HEK293 (cell line): ENCODE results near the gene PRDM7.
A peak's percentile ranks its signal among the peaks of the same experiment; 100 is the strongest.

Experiments used
- GLIS1 ChIP-seq: fragments of 450-650 bp; formaldehyde crosslinking; IDR thresholded peaks from 2 replicates; pipeline ENCODE4 v1.5.1; 2016; ENCODE audit warnings: missing biosample characterization, missing genetic modification characterization
- HIC1 ChIP-seq: fragments of 450-650 bp; formaldehyde crosslinking; IDR thresholded peaks from 2 replicates; pipeline ENCODE4 v1.5.1; 2016; ENCODE audit warnings: missing biosample characterization, missing genetic modification characterization
- SALL2 ChIP-seq: fragments of 450-650 bp; formaldehyde crosslinking; IDR thresholded peaks from 2 replicates; pipeline ENCODE4 v1.5.0; 2017; ENCODE audit warnings: missing biosample characterization, mild to moderate bottlenecking, missing genetic modification characterization, borderline replicate concordance
- SP2 ChIP-seq: fragments of 450-650 bp; formaldehyde crosslinking; IDR thresholded peaks from 2 replicates; pipeline ENCODE4 v1.5.1; 2016; ENCODE audit warnings: missing biosample characterization, missing genetic modification characterization
- TSHZ1 ChIP-seq: fragments of 450-650 bp; formaldehyde crosslinking; IDR thresholded peaks from 2 replicates; pipeline ENCODE4 v1.5.1; 2016; ENCODE audit warnings: missing biosample characterization, missing genetic modification characterization, borderline replicate concordance
- ZBTB11 ChIP-seq: fragments of 450-650 bp; formaldehyde crosslinking; conservative IDR thresholded peaks from 2 replicates; pipeline ENCODE4 v1.5.1; 2016; ENCODE audit warnings: low read depth, missing biosample characterization, missing genetic modification characterization
- ZBTB17 ChIP-seq: fragments of 450-650 bp; formaldehyde crosslinking; IDR thresholded peaks from 2 replicates; pipeline ENCODE4 v1.5.1; 2016; ENCODE audit warnings: missing biosample characterization, missing genetic modification characterization
- ZFP3 ChIP-seq: fragments of 450-650 bp; formaldehyde crosslinking; IDR thresholded peaks from 2 replicates; pipeline ENCODE4 v1.5.1; 2016; ENCODE audit warnings: low read depth, missing biosample characterization, missing genetic modification characterization
- ZNF114 ChIP-seq: fragments of 450-650 bp; formaldehyde crosslinking; IDR thresholded peaks from 2 replicates; pipeline ENCODE4 v1.5.0; 2017; ENCODE audit warnings: missing biosample characterization, missing genetic modification characterization
- ZNF146 ChIP-seq: fragments of 450-650 bp; formaldehyde crosslinking; IDR thresholded peaks from 2 replicates; pipeline ENCODE4 v1.5.1; 2016; ENCODE audit warnings: missing biosample characterization, missing genetic modification characterization
- ZNF157 ChIP-seq: fragments of 450-650 bp; formaldehyde crosslinking; IDR thresholded peaks from 2 replicates; pipeline ENCODE4 v1.5.1; 2016; ENCODE audit warnings: missing biosample characterization, missing genetic modification characterization
- ZNF18 ChIP-seq: fragments of 450-650 bp; formaldehyde crosslinking; IDR thresholded peaks from 2 replicates; pipeline ENCODE4 v1.5.1; 2016; ENCODE audit warnings: missing biosample characterization, missing genetic modification characterization
- ZNF2 ChIP-seq: fragments of 450-650 bp; formaldehyde crosslinking; IDR thresholded peaks from 2 replicates; pipeline ENCODE4 v1.5.1; 2016; ENCODE audit warnings: missing biosample characterization, missing genetic modification characterization
- ZNF324 ChIP-seq: fragments of 450-650 bp; formaldehyde crosslinking; IDR thresholded peaks from 2 replicates; pipeline ENCODE4 v1.5.1; 2016; ENCODE audit warnings: missing biosample characterization, missing genetic modification characterization
- ZNF37A ChIP-seq: fragments of 450-650 bp; IDR thresholded peaks from 2 replicates; pipeline ENCODE4 v1.5.1; 2018; ENCODE audit warnings: missing biosample characterization, missing genetic modification characterization
- ZNF394 ChIP-seq: fragments of 450-650 bp; formaldehyde crosslinking; IDR thresholded peaks from 2 replicates; pipeline ENCODE4 v1.5.1; 2016; ENCODE audit warnings: missing biosample characterization, missing genetic modification characterization, mild to moderate bottlenecking, moderate library complexity, borderline replicate concordance
- ZNF677 ChIP-seq: fragments of 450-650 bp; IDR thresholded peaks from 2 replicates; pipeline ENCODE4 v1.5.0; 2018; ENCODE audit warnings: missing biosample characterization, mild to moderate bottlenecking, missing genetic modification characterization, moderate library complexity
- ZNF777 ChIP-seq: fragments of 450-650 bp; formaldehyde crosslinking; IDR thresholded peaks from 2 replicates; pipeline ENCODE4 v1.5.1; 2017; ENCODE audit warnings: missing biosample characterization, missing genetic modification characterization, borderline replicate concordance
- ZNF843 ChIP-seq: fragments of 450-650 bp; formaldehyde crosslinking; IDR thresholded peaks from 2 replicates; pipeline ENCODE4 v1.5.1; 2016; ENCODE audit warnings: missing biosample characterization, missing genetic modification characterization
- ZSCAN4 ChIP-seq: fragments of 450-650 bp; formaldehyde crosslinking; IDR thresholded peaks from 2 replicates; pipeline ENCODE4 v1.5.1; 2017; ENCODE audit warnings: missing biosample characterization, missing genetic modification characterization

Gene PRDM7

GRCh38 chr16:90077240-90077756, at the start of gene PRDM7 (continued):
- no peak for TF ChIP-seq ZNF18 (tag by site-specific recombination)
- peak; percentile 98 for TF ChIP-seq SP2 (tag by site-specific recombination)
- TF ChIP-seq ZNF843 (tag by site-specific recombination): no peak
- TF ChIP-seq ZNF146 (tag by site-specific recombination): no peak
- TF ChIP-seq TSHZ1 (tag by site-specific recombination): no peak
- no peak for TF ChIP-seq ZNF157 (tag by site-specific recombination)
- TF ChIP-seq SALL2: no peak
- TF ChIP-seq ZSCAN4 (tag by site-specific recombination): no peak
- TF ChIP-seq ZFP3: no peak
- peak; percentile 70 for TF ChIP-seq ZBTB11
- no peak for TF ChIP-seq ZNF114 (tag by site-specific recombination)
- peak; percentile 41; the same call in 1 of the 2 replicates for TF ChIP-seq GLIS1 (tag by site-specific recombination)
- no peak for TF ChIP-seq ZNF777 (tag by site-specific recombination)
- peak; percentile 62 for TF ChIP-seq ZBTB17 (tag by site-specific recombination)
- no peak for TF ChIP-seq ZNF37A (tag by site-specific recombination)
- TF ChIP-seq HIC1 (tag by site-specific recombination): peak; percentile 84
- no peak for TF ChIP-seq ZNF394 (tag by site-specific recombination)
- peak; percentile 20; the same call in 1 of the 2 replicates for TF ChIP-seq ZNF2 (tag by site-specific recombination)
- no peak for TF ChIP-seq ZNF324 (tag by site-specific recombination)
- TF ChIP-seq ZNF677: no peak
